PC-9 (cell line): ENCODE results near the gene PKD2. TPM values are rescaled to one million over a fixed set of nuclear protein-coding genes. Genes with fewer than 3 reads are reported as not detected.

ENCODE experiments used
- BruUV-seq: library from RNA; stranded (reverse); fragments of 400-500 nt; replicated peaks from 2 replicates; lab custom pipeline; 2021; lab: Mats Ljungman, UMichigan
- CTCF ChIA-PET: fragments of 300-600 bp; sonication (Branson Sonifier 250); formaldehyde crosslinking; loops from one replicate; lab custom pipeline; 2022; ENCODE audit warnings: antibody characterized with exemption; lab: Charles Lee
- POLR2A ChIA-PET: fragments of 300-600 bp; sonication (Branson Sonifier 250); formaldehyde crosslinking; loops from one replicate; lab custom pipeline; 2022; ENCODE audit warnings: antibody characterized with exemption; ENCODE audit not compliant: unreplicated experiment; lab: Charles Lee
- DNase-seq, 2 experiments: peaks; one replicate each; pipeline versions ENCODE4 v3.0.0 to v3.0.0-alpha.2; 2015 to 2022; ENCODE audit warnings: mixed read lengths in 1 of 2
- H2AFZ ChIP-seq: fragments of 200-600 bp; sonication (generic); 2 replicates; pipeline ENCODE4 v1.8.1; 2017; ENCODE audit warnings: antibody characterized with exemption
- H3F3A ChIP-seq: fragments of 200-600 bp; sonication (generic); 2 replicates; pipeline ENCODE4 v1.8.1; 2017; ENCODE audit warnings: antibody characterized with exemption, mild to moderate bottlenecking, low read depth; ENCODE audit not compliant: insufficient read depth
- H3K27ac ChIP-seq: fragments of 200-600 bp; sonication (generic); 2 replicates; pipeline ENCODE4 v1.6.1; 2016; ENCODE audit warnings: mixed run types
- H3K27me3 ChIP-seq: fragments of 200-600 bp; sonication (generic); 2 replicates; pipeline ENCODE4 v1.6.1; 2016; ENCODE audit warnings: low read depth, mixed run types; ENCODE audit not compliant: insufficient read depth
- H3K36me3 ChIP-seq: fragments of 200-600 bp; sonication (generic); 2 replicates; pipeline ENCODE4 v1.6.1; 2016; ENCODE audit warnings: low read depth, mixed run types
- H3K4me1 ChIP-seq: fragments of 200-600 bp; sonication (generic); replicated peaks from 2 replicates; pipeline ENCODE4 v1.6.1; 2016; ENCODE audit warnings: mixed run types; ENCODE audit not compliant: insufficient read depth
- H3K4me2 ChIP-seq: fragments of 200-600 bp; sonication (generic); 2 replicates; pipeline ENCODE4 v1.6.1; 2017; ENCODE audit warnings: mixed run types
- H3K4me3 ChIP-seq: fragments of 200-600 bp; sonication (generic); 2 replicates; pipeline ENCODE4 v1.6.1; 2016; ENCODE audit warnings: mixed run types
- H3K79me2 ChIP-seq: fragments of 200-600 bp; sonication (generic); 2 replicates; pipeline ENCODE4 v1.6.1; 2017; ENCODE audit warnings: low read depth, mixed run types
- H3K9me2 ChIP-seq: fragments of 200-600 bp; sonication (generic); 2 replicates; pipeline ENCODE4 v1.8.1; 2017; ENCODE audit warnings: mild to moderate bottlenecking; ENCODE audit not compliant: insufficient read depth
- H3K9me3 ChIP-seq: fragments of 200-600 bp; sonication (generic); 2 replicates; pipeline ENCODE4 v1.8.1; 2016; ENCODE audit warnings: low read depth; ENCODE audit not compliant: insufficient read depth
- H4K20me1 ChIP-seq: fragments of 200-600 bp; sonication (generic); 2 replicates; pipeline ENCODE4 v1.8.1; 2017; ENCODE audit not compliant: insufficient read depth
- EZH2 ChIP-seq: fragments of 200-600 bp; sonication (generic); IDR thresholded peaks from 2 replicates; pipeline ENCODE4 v1.8.0; 2017; ENCODE audit warnings: antibody characterized with exemption, low read depth
- intact Hi-C: fragments of 100-400 bp; cut with micrococcal nuclease; formaldehyde crosslinking; loops from one replicate; pipeline ENCODE4 v1.10.0; 2022; ENCODE audit not compliant: unreplicated experiment
- total RNA-seq: library from RNA; stranded (reverse); gene quantifications from 2 replicates; pipeline ENCODE4 v1.2.3, GENCODE V29; 2021
- TF ChIP-seq, protein P1 (sequence below): fragments of 200-600 bp; sonication (generic); conservative IDR thresholded peaks from 2 replicates; pipeline ENCODE4 v1.6.1; 2017; ENCODE audit warnings: mixed run types, antibody characterized with exemption, mild to moderate bottlenecking, moderate library complexity

The PKD2 gene
- total RNA-seq, 1 experiment from 2014 or later: 10.2 TPM

DNA sequence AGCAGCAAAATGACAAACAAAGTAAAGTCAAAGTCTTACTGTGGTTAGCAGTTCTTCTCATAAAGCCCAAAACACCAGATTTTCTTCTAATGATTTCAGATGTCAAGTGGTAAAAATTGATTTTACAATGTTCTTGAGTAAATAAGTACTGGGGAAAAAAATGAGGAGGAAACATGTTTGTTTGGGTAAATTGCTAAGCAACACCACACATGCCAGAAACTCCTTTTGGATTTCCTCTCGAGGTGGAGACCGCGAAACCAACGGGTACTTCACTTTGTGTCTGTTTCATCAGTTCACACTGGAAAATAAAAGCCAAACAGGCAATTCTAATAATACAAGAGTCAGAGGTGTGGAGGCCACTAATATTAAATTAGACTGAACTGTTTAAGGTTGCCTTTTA lies 4.6 kb upstream of the PKD2 start:
- Histone ChIP-seq H3K4me3 (no peak overlapping the region), H3K36me3 (no peaks in the 10 kb centered on the region), H3F3A (no peaks in the 10 kb centered on the region), H3K79me2 (no peaks in the 10 kb centered on the region), H3K4me2 (no peak overlapping the region), H3K9me3 (no peaks in the 10 kb centered on the region), H3K27ac (no peak overlapping the region), H3K27me3 (no peaks in the 10 kb centered on the region), H4K20me1 (no peaks in the 10 kb centered on the region), H3K4me1 (no peaks in the 10 kb centered on the region), H3K9me2 (no peaks in the 10 kb centered on the region; the same call in 1 of the 2 replicates), H2AFZ (no peak overlapping the region)
- TF ChIP-seq, protein P1, sequence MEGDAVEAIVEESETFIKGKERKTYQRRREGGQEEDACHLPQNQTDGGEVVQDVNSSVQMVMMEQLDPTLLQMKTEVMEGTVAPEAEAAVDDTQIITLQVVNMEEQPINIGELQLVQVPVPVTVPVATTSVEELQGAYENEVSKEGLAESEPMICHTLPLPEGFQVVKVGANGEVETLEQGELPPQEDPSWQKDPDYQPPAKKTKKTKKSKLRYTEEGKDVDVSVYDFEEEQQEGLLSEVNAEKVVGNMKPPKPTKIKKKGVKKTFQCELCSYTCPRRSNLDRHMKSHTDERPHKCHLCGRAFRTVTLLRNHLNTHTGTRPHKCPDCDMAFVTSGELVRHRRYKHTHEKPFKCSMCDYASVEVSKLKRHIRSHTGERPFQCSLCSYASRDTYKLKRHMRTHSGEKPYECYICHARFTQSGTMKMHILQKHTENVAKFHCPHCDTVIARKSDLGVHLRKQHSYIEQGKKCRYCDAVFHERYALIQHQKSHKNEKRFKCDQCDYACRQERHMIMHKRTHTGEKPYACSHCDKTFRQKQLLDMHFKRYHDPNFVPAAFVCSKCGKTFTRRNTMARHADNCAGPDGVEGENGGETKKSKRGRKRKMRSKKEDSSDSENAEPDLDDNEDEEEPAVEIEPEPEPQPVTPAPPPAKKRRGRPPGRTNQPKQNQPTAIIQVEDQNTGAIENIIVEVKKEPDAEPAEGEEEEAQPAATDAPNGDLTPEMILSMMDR: no peak
- TF ChIP-seq EZH2: no peak
- DNase-seq: peak in 1 of 2 experiments; percentile 48
- ChIA-PET CTCF (no interaction called here), POLR2A (no interaction called here)
- intact Hi-C loops: no loop called here
- BruUV-seq: no TSS peak

DNA sequence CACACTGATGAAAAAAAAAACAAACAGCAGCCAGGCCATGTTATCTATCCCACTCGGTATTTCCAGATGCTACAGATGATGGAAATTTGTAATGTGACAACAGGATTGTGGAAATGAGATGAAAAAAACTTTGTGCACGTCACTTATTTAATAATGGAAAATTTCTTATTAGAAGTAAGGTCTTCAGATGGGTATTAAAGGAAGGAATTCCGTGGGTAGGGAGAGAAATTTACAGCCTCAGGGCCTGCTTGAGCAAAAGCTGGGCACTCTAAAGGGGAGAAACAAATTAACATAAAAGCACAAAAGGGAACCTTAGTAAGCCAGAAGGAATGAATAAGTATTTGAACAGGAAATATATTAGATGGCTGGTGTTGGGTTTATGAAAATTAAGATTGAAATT lies 4.2 kb upstream of the PKD2 start:
- Histone ChIP-seq H3K27ac (no peak overlapping the region), H2AFZ (no peak overlapping the region), H3K36me3 (no peaks in the 10 kb centered on the region), H3K27me3 (no peaks in the 10 kb centered on the region), H4K20me1 (no peaks in the 10 kb centered on the region), H3K9me3 (no peaks in the 10 kb centered on the region), H3K9me2 (no peaks in the 10 kb centered on the region; the same call in 1 of the 2 replicates), H3K79me2 (peaks cover under 1% of the 10 kb centered on the region; the same call in 1 of the 2 replicates), H3K4me3 (no peak overlapping the region), H3F3A (no peaks in the 10 kb centered on the region), H3K4me2 (no peak overlapping the region), H3K4me1 (no peaks in the 10 kb centered on the region)
- no TSS peak for BruUV-seq
- no peak for TF ChIP-seq EZH2
- TF ChIP-seq, protein P1: no peak
- intact Hi-C loops: no loop called here
- ChIA-PET CTCF (no interaction called here), POLR2A (no interaction called here)
- DNase-seq: no peak

DNA sequence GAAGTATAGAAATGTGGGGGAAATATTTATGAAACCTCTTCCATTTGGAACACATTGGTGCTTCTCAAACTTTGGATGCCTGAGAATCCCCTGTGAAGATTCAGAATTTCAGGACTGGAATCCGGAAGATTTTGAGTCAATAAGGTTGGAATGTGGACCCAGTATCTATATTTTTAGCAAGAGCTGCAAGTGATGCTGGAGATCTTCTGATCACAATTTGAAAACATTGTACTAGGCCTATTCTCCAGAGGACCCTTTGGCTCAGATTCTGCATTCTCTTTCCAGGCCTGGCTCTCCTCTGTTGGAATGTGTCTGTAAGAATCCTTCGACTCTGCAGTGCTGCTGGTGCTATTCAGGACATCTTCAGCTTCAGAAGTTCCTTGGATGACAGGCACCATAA lies 2.4 kb upstream of the PKD2 start:
- no peak for DNase-seq
- intact Hi-C loops: no loop called here
- Histone ChIP-seq H4K20me1 (no peaks in the 10 kb centered on the region), H3K4me2 (no peak overlapping the region), H3K27ac (no peak overlapping the region), H3K4me3 (no peak overlapping the region), H3K9me2 (no peaks in the 10 kb centered on the region; the same call in 1 of the 2 replicates), H2AFZ (no peak overlapping the region), H3K79me2 (peaks cover 15% of the 10 kb centered on the region), H3F3A (no peaks in the 10 kb centered on the region), H3K27me3 (no peaks in the 10 kb centered on the region), H3K36me3 (no peaks in the 10 kb centered on the region), H3K4me1 (peaks cover 13% of the 10 kb centered on the region), H3K9me3 (no peaks in the 10 kb centered on the region)
- CTCF ChIA-PET: no interaction called here
- no TSS peak for BruUV-seq
- TF ChIP-seq, protein P1: no peak
- no peak for TF ChIP-seq EZH2
- POLR2A ChIA-PET: no interaction called here
